Measurements from ENCODE around the gene HOXC5. TPM values are rescaled to one million over a fixed set of nuclear protein-coding genes. Genes with fewer than 3 reads are reported as not detected.

The HOXC5 gene
- total RNA-seq, 2 experiments from 2014 or later = not detected

DNA sequence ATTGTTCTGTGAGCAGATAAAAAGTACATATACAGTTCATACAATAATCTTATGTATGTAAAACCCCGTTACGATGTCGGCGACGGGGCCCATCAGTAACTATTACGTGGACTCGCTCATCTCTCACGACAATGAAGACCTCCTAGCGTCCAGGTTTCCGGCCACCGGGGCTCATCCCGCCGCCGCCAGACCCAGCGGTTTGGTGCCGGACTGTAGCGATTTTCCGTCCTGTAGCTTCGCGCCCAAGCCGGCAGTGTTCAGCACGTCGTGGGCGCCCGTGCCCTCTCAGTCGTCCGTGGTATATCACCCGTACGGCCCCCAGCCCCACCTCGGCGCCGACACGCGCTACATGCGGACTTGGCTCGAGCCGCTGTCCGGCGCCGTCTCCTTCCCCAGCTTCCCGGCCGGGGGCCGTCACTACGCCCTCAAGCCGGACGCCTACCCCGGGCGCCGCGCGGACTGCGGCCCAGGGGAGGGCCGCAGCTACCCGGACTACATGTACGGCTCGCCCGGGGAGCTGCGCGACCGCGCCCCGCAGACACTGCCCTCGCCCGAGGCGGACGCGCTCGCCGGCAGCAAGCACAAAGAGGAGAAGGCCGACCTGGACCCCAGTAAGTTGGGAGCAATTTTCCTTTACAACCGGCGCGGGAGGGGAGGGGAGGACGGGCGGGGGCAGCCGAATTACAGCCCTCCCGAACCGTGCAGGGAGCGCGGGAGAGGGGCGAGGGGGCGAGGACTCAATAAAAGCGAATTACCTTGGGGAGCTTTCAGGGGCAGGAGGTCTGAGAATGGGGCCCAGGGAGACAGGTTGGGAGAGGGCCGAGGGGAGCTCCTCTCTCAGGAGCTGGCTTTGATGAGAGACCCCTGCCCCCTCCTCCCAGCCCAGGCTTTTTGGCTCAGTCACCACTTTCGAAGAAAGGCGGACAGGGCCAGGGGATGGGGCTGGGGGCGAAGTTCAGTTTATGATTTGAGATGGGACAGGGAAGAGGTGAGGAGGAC is 32.4 kb upstream of the HOXC5 start, which contains the start of gene HOXC9:
Gene HOXC9 (plus strand): TSS at position 46 of the 999 bp plus-strand sequence. CDS start 28 bp downstream, at position 74.
- TF ChIP-seq CTCF (IDR thresholded peaks at IDR 0.05) = no peak
- Histone ChIP-seq H3K4me3 (ENCODE audit: low read length) (peak within 1 kb of the TSS; percentile 19), H3K9me3 (ENCODE audit: control insufficient read depth in 1 of 2, insufficient read depth in 1 of 2, low read length in 2 of 2) (peaks cover 0 to 60% of the 10 kb centered on the region in 2 experiments), H3K27ac (ENCODE audit: low read depth in 1 of 2, low read length in 2 of 2) (no peak within 1 kb of the TSS), H3K4me1 (ENCODE audit: insufficient read depth, low read length) (peaks cover 53% of the 10 kb centered on the region), H3K36me3 (ENCODE audit: insufficient read depth, low read length) (no peaks in the 10 kb centered on the region), H3K27me3 (ENCODE audit: control insufficient read depth in 1 of 2, insufficient read depth in 2 of 2, low read length in 2 of 2) (peaks cover 96 to 98% of the 10 kb centered on the region in 2 experiments)
- ChIA-PET CTCF (interaction anchor here (0.7 to 2.0 kb wide), 4 partner anchors 32 to 208 kb away, joined by 3 to 7 read pairs (median 4); partner anchors contain the start of gene HOXC5), POLR2A (interaction anchor here (1.0 to 1.1 kb wide), 3 partner anchors 8 to 188 kb away, joined by 3 to 6 read pairs (median 3); partner anchors contain the start of genes HOXC8 and SMUG1)
- peaks cover 100% of the 10 kb centered on the region for H3K27me3 Mint-ChIP-seq
- intact Hi-C loops (cut with DNase I, micrococcal nuclease) = loop anchor here in 1 of 2 experiments (10.0 kb wide), 1 partner anchor 364 kb away; the partner anchor contains the start of gene GPR84
- H3K4me3 Mint-ChIP-seq = peak within 1 kb of the TSS; percentile 67
- DNase-seq (no peak), ATAC-seq (ENCODE audit: poor library complexity) (no peak)
- no peaks in the 10 kb centered on the region for H3K36me3 Mint-ChIP-seq (ENCODE audit: low read depth)
- no peak within 1 kb of the TSS for H3K27ac Mint-ChIP-seq
- no peaks in the 10 kb centered on the region for H3K9me3 Mint-ChIP-seq
- peaks cover 45% of the 10 kb centered on the region for H3K4me1 Mint-ChIP-seq (ENCODE audit: low read depth)

GRCh38 chr12:54001283-54002187 is 31.3 kb upstream of the HOXC5 start:
- ChIA-PET CTCF (interaction anchor here (0.6 to 2.0 kb wide), 2 partner anchors 190 to 206 kb away, joined by 3 to 7 read pairs; no protein-coding TSS in a partner anchor), POLR2A (no interaction called here)
- no peak for DNase-seq
- peak overlapping the region; percentile 11 for H3K4me3 Mint-ChIP-seq
- no peak for ATAC-seq (ENCODE audit: poor library complexity)
- intact Hi-C loops (cut with DNase I, micrococcal nuclease) = loop anchor here in 1 of 2 experiments (10.0 kb wide), 1 partner anchor 363 kb away; the partner anchor contains the start of gene GPR84
- H3K27ac Mint-ChIP-seq = no peak overlapping the region
- Histone ChIP-seq H3K36me3 (ENCODE audit: insufficient read depth, low read length) (no peaks in the 10 kb centered on the region), H3K27ac (ENCODE audit: low read depth in 1 of 2, low read length in 2 of 2) (no peak overlapping the region), H3K9me3 (ENCODE audit: control insufficient read depth in 1 of 2, insufficient read depth in 1 of 2, low read length in 2 of 2) (peaks cover 0 to 59% of the 10 kb centered on the region in 2 experiments), H3K4me3 (ENCODE audit: low read length) (no peak overlapping the region), H3K27me3 (ENCODE audit: control insufficient read depth in 1 of 2, insufficient read depth in 2 of 2, low read length in 2 of 2) (peaks cover 95 to 98% of the 10 kb centered on the region in 2 experiments), H3K4me1 (ENCODE audit: insufficient read depth, low read length) (peaks cover 53% of the 10 kb centered on the region)
- H3K36me3 Mint-ChIP-seq (ENCODE audit: low read depth) = no peaks in the 10 kb centered on the region
- no peak for TF ChIP-seq CTCF (IDR thresholded peaks at IDR 0.05)
- no peaks in the 10 kb centered on the region for H3K9me3 Mint-ChIP-seq
- peaks cover 100% of the 10 kb centered on the region for H3K27me3 Mint-ChIP-seq
- peaks cover 42% of the 10 kb centered on the region for H3K4me1 Mint-ChIP-seq (ENCODE audit: low read depth)
